ENCODE data around the gene RNU6-9. TPM values are rescaled to one million over a fixed set of nuclear protein-coding genes. Genes with fewer than 3 reads are reported as not detected.
"Not testable (repeated sequence)": the region's sequence is repeated elsewhere in the genome, so short reads cannot be mapped to it uniquely, and the experiment has no call there.

Gene RNU6-9
- total RNA-seq (2014; rRNA removed; shearing (Covaris generic)) = not detected in 2 replicates

- peak; percentile 95 for DNase-seq (ENCODE audit: low read depth)
These were observed at the start of gene RNU6-9, which contains the start of gene MED16 for GRCh38 chr19:892894-893689. RNU6-9 (plus strand) TSS chr19:893484. MED16 (minus strand) TSS chr19:893187; CDS start chr19:891131, 2,056 bp downstream.

GRCh38 chr19:843836-844545 lies 49.3 kb upstream of the RNU6-9 start:
- no peak for DNase-seq (ENCODE audit: low read depth)

- no peak for DNase-seq (ENCODE audit: low read depth)
These were observed 48.7 kb upstream of the RNU6-9 start for GRCh38 chr19:844546-844971.

- no peak for DNase-seq (ENCODE audit: low read depth)
These were observed 47.4 kb upstream of the RNU6-9 start for GRCh38 chr19:845707-846521.

GRCh38 chr19:848386-848921 lies 44.8 kb upstream of the RNU6-9 start:
- DNase-seq (ENCODE audit: low read depth) = no peak

GRCh38 chr19:849195-849594 lies 44.1 kb upstream of the RNU6-9 start:
- not testable (repeated sequence) for DNase-seq (ENCODE audit: low read depth)

- peak; percentile 75 for DNase-seq (ENCODE audit: low read depth)
These were observed 42.9 kb upstream of the RNU6-9 start for GRCh38 chr19:850221-850978.

- DNase-seq (ENCODE audit: low read depth) = no peak
These were observed 42.3 kb upstream of the RNU6-9 start for GRCh38 chr19:850979-851335.

- DNase-seq (ENCODE audit: low read depth) = no peak
These were observed 40.9 kb upstream of the RNU6-9 start, which contains the start of gene ELANE for GRCh38 chr19:852136-853013. ELANE (plus strand) TSS chr19:852303; CDS start chr19:852329, 26 bp downstream.

- no peak for DNase-seq (ENCODE audit: low read depth)
These were observed 40.2 kb upstream of the RNU6-9 start for GRCh38 chr19:853014-853585.

GRCh38 chr19:853614-854220 lies 39.6 kb upstream of the RNU6-9 start:
- DNase-seq (ENCODE audit: low read depth) = not testable (repeated sequence)

- DNase-seq (ENCODE audit: low read depth) = no peak
These were observed 38.7 kb upstream of the RNU6-9 start for GRCh38 chr19:854549-854948.

- DNase-seq (ENCODE audit: low read depth) = no peak
These were observed 38.1 kb upstream of the RNU6-9 start for GRCh38 chr19:855142-855541.

- DNase-seq (ENCODE audit: low read depth) = no peak
These were observed 37.6 kb upstream of the RNU6-9 start for GRCh38 chr19:855566-856120.

- DNase-seq (ENCODE audit: low read depth) = no peak
These were observed 35.0 kb upstream of the RNU6-9 start for GRCh38 chr19:858284-858683.

- peak; percentile 47 for DNase-seq (ENCODE audit: low read depth)
These were observed 34.1 kb upstream of the RNU6-9 start, which contains the start of gene CFD for GRCh38 chr19:858868-859843. CFD (plus strand) TSS chr19:859664; CDS start chr19:859690, 26 bp downstream.

- DNase-seq (ENCODE audit: low read depth) = no peak
These were observed 32.0 kb upstream of the RNU6-9 start for GRCh38 chr19:861141-861755.

All from Daoy (cell line).